Panc1 (cell line): ENCODE data around the gene SNCB. TPM values are rescaled to one million over a fixed set of nuclear protein-coding genes. Genes with fewer than 3 reads are reported as not detected.

Experiments
- ATAC-seq: fragments of 200-7000 bp; cut with Tn5 transposase; 2 replicates; pipeline ENCODE4 v1.9.1; 2020; ENCODE audit warnings: mild to moderate bottlenecking, moderate library complexity
- BruUV-seq: library from RNA; stranded (reverse); fragments of 400-500 nt; replicated peaks from 2 replicates; lab custom pipeline; 2021; lab: Mats Ljungman, UMichigan
- CTCF ChIA-PET: fragments of 300-600 bp; sonication (Branson Sonifier 250); formaldehyde crosslinking; loops from one replicate; lab custom pipeline; 2022; ENCODE audit warnings: antibody characterized with exemption; lab: Charles Lee
- POLR2A ChIA-PET: fragments of 300-600 bp; sonication (Branson Sonifier 250); formaldehyde crosslinking; loops from one replicate; lab custom pipeline; 2022; ENCODE audit warnings: antibody characterized with exemption; lab: Charles Lee
- DNase-seq: peaks from one replicate; pipeline ENCODE4 v3.0.0-alpha.2; 2010; ENCODE audit warnings: low read depth, low spot score
- H3K27ac ChIP-seq: 2 replicates; pipeline ENCODE4 v1.5.1; 2011; ENCODE audit warnings: mild to moderate bottlenecking, low read length, inconsistent platforms
- H3K27me3 ChIP-seq: fragments of 200-500 bp; sonication (Bioruptor generic); 2 replicates; pipeline ENCODE4 v1.6.0; 2014; ENCODE audit warnings: low read length, inconsistent platforms; ENCODE audit not compliant: control insufficient read depth, insufficient read depth
- H3K36me3 ChIP-seq: fragments of 200-500 bp; sonication (Bioruptor generic); 2 replicates; pipeline ENCODE4 v1.5.1; 2014; ENCODE audit warnings: inconsistent platforms, mild to moderate bottlenecking, low read length, moderate library complexity; ENCODE audit not compliant: control insufficient read depth, insufficient read depth
- H3K4me1 ChIP-seq: 2 replicates; pipeline ENCODE4 v1.5.1; 2011; ENCODE audit warnings: inconsistent platforms, mild to moderate bottlenecking, low read length, moderate library complexity; ENCODE audit not compliant: control insufficient read depth, insufficient read depth
- H3K4me3 ChIP-seq, 2 experiments: 2 replicates each; pipeline ENCODE4 v1.5.1; 2011 to 2012; ENCODE audit warnings: low read depth in 2 of 2, low read length in 2 of 2, mild to moderate bottlenecking in 2 of 2, inconsistent platforms in 1 of 2, moderate library complexity in 1 of 2
- H3K9me3 ChIP-seq: fragments of 200-500 bp; sonication (Bioruptor generic); 2 replicates; pipeline ENCODE4 v1.5.1; 2014; ENCODE audit warnings: low read depth, mild to moderate bottlenecking, inconsistent platforms, low read length, moderate library complexity; ENCODE audit not compliant: control insufficient read depth, insufficient read depth
- CTCF ChIP-seq: fragments of 450-650 bp; IDR thresholded peaks from 2 replicates; pipeline ENCODE4 v1.5.1; 2017; ENCODE audit warnings: mild to moderate bottlenecking
- REST ChIP-seq, 2 experiments: IDR thresholded peaks; 2 replicates each; pipeline ENCODE4 v1.6.1; 2011 to 2012; ENCODE audit warnings: low read depth in 2 of 2, control low read depth in 1 of 2, low read length in 1 of 2, mild to moderate bottlenecking in 1 of 2, moderate library complexity in 1 of 2; ENCODE audit not compliant: insufficient read depth in 1 of 2
- in situ Hi-C: cut with HindIII; loops from 2 replicates; pipeline ENCODE4 v1.10.0; 2016; ENCODE audit warnings: low sequenced_read_pairs, low pct_unique_long_range_greater_than_20kb
- intact Hi-C: fragments of 100-400 bp; cut with micrococcal nuclease; formaldehyde crosslinking; loops from one replicate; pipeline ENCODE4 v1.10.0; 2022; ENCODE audit not compliant: unreplicated experiment
- total RNA-seq: library from RNA; stranded (reverse); gene quantifications from one replicate; pipeline ENCODE4 v1.2.1, GENCODE V29; 2021; ENCODE audit not compliant: unreplicated experiment

SNCB gene
- total RNA-seq, 1 experiment from 2014 or later: 0.77 TPM

DNA sequence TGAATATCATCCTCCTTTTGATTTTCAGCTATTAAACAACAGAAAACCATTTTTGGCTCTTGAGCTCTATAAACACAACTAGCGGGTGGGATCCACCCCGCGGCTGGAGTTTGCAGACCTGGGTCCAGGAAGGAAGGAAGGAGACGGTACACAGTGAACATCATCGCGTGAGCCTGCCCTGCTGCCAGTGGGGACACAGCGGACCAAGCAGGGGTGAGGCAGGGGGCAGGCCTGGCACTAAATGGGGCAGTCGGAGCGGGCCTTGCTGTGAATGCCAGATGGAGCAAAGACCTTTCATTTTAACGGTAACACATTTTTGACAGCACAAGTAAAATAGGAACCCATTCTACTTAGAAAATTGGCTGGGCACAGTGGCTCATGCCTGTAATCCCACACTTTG is 31.3 kb upstream of the SNCB start:
- in situ Hi-C loops (no loop called here), intact Hi-C loops (loop anchor here (2.0 to 5.0 kb wide), 2 partner anchors 151 to 297 kb away; partner anchors contain the start of gene UNC5A)
- Histone ChIP-seq H3K4me1 (no peaks in the 10 kb centered on the region), H3K4me3 (no peak overlapping the region), H3K9me3 (no peaks in the 10 kb centered on the region), H3K36me3 (no peaks in the 10 kb centered on the region), H3K27ac (no peak overlapping the region), H3K27me3 (no peaks in the 10 kb centered on the region)
- no peak for DNase-seq
- CTCF ChIA-PET: interaction anchor here (1.5 to 2.4 kb wide), 2 partner anchors 15 to 32 kb away, joined by 5 to 17 read pairs; partner anchors contain the start of gene TSPAN17
- ATAC-seq: no peak
- POLR2A ChIA-PET: no interaction called here
- BruUV-seq: no TSS peak
- TF ChIP-seq REST (IDR thresholded peaks at IDR 0.05; ENCODE audit: insufficient read depth in 1 of 2, low read depth in 2 of 2, low read length in 1 of 2) (no peak), CTCF (no peak)

GRCh38 chr5:176660860-176661641 is 30.7 kb upstream of the SNCB start:
- ATAC-seq: peak; percentile 89

More at GRCh38 chr5:176660860-176661641, 30.7 kb upstream of the SNCB start:
- ChIA-PET POLR2A (interaction anchor here (0.5 to 0.6 kb wide), 4 partner anchors 84 to 851 kb away, joined by 3 to 5 read pairs (median 4); no protein-coding TSS in a partner anchor), CTCF (interaction anchor here (0.6 to 2.4 kb wide), 35 partner anchors 8 to 932 kb away, joined by 3 to 17 read pairs (median 4); partner anchors contain the start of gene TSPAN17)
- H3K9me3 ChIP-seq: no peaks in the 10 kb centered on the region
- no peaks in the 10 kb centered on the region for H3K36me3 ChIP-seq
- BruUV-seq: no TSS peak
- DNase-seq: peak; percentile 38
- no peaks in the 10 kb centered on the region for H3K27me3 ChIP-seq
- TF ChIP-seq CTCF: peak; percentile 98
- no peak for TF ChIP-seq REST (IDR thresholded peaks at IDR 0.05; ENCODE audit: insufficient read depth in 1 of 2, low read depth in 2 of 2, low read length in 1 of 2)
- no peaks in the 10 kb centered on the region for H3K4me1 ChIP-seq
- no peak overlapping the region for H3K27ac ChIP-seq
- intact Hi-C loops (loop anchor here (2.0 to 5.0 kb wide), 2 partner anchors 151 to 298 kb away; partner anchors contain the start of gene UNC5A), in situ Hi-C loops (no loop called here)
- no peak overlapping the region for H3K4me3 ChIP-seq
